Liver (tissue), 10 donors: ENCODE results near the gene OR3A2. TPM values are rescaled to one million over a fixed set of nuclear protein-coding genes. Genes with fewer than 3 reads are reported as not detected.
"Not testable (repeated sequence)": the region's sequence is repeated elsewhere in the genome, so short reads cannot be mapped to it uniquely, and the experiment has no call there.

Experiments
- DNase-seq: peaks from one replicate; pipeline ENCODE4 v3.0.0-alpha.2; 2017; ENCODE audit warnings: low spot score
- H3K27ac ChIP-seq, 2 donors: one replicate each; pipeline ENCODE4 v1.7.0; 2013; ENCODE audit warnings: inconsistent platforms in 2 of 2, low read length in 2 of 2, control low read depth in 1 of 2, low read depth in 1 of 2, mild to moderate bottlenecking in 1 of 2
- H3K27me3 ChIP-seq, 4 donors: one replicate each; pipeline versions ENCODE4 v1.6.1 to v1.7.0; 2013; ENCODE audit warnings: low read length in 3 of 4, inconsistent platforms in 1 of 4, mild to moderate bottlenecking in 1 of 4, moderate library complexity in 1 of 4; ENCODE audit not compliant: control insufficient read depth in 4 of 4, insufficient read depth in 4 of 4
- H3K36me3 ChIP-seq, 4 donors: one replicate each; pipeline versions ENCODE4 v1.6.1 to v1.7.0; 2013; ENCODE audit warnings: low read length in 3 of 4, mild to moderate bottlenecking in 3 of 4, low read depth in 1 of 4, moderate library complexity in 1 of 4; ENCODE audit not compliant: control insufficient read depth in 4 of 4, insufficient read depth in 3 of 4
- H3K4me1 ChIP-seq, 4 donors: one replicate each; pipeline versions ENCODE4 v1.6.1 to v1.7.0; 2013; ENCODE audit warnings: low read length in 3 of 4, mild to moderate bottlenecking in 3 of 4, moderate library complexity in 1 of 4; ENCODE audit not compliant: control insufficient read depth in 4 of 4, insufficient read depth in 4 of 4
- H3K4me3 ChIP-seq, 3 donors: one replicate each; pipeline versions ENCODE4 v1.6.1 to v1.7.0; 2013; ENCODE audit warnings: low read length in 3 of 3, control low read depth in 1 of 3, low read depth in 1 of 3, mild to moderate bottlenecking in 1 of 3
- H3K9ac ChIP-seq, 2 donors: one replicate each; pipeline ENCODE4 v1.7.0; 2013; ENCODE audit warnings: low read length in 2 of 2, mild to moderate bottlenecking in 2 of 2, moderate library complexity in 2 of 2, control low read depth in 1 of 2, low read depth in 1 of 2
- H3K9me3 ChIP-seq, 4 donors: one replicate each; pipeline versions ENCODE4 v1.6.1 to v1.7.0; 2013; ENCODE audit warnings: low read length in 3 of 4; ENCODE audit not compliant: control insufficient read depth in 4 of 4
- WGBS: extraction: QIAGEN DNeasy Blood & Tissue Kit; methylation state at CpG from one replicate; pipeline ENCODE4 v1.1.7; 2013; 5-methylcytosine and 5-hydroxymethylcytosine counted together
- polyA plus RNA-seq, 2 donors: library from polyadenylated mRNA; stranded (reverse) in 1 of 2; unstranded in 1 of 2; fragments of 200-250 nt in 1 of 2; fragments of >200 nt in 1 of 2; fragmentation: Nextera tagmentation in 1 of 2; extraction: Ambion mirVana in 1 of 2; gene quantifications; one replicate each; pipeline versions ENCODE4 v1.2.1 to v1.2.3, GENCODE V29; 2013 to 2015
- small RNA-seq: library from RNA; depleted of rRNA; stranded (forward); fragments of <200 nt; gene quantifications from one replicate; pipeline ENCODE3, GENCODE V24; 2014
- total RNA-seq, 2 donors: library from RNA; depleted of rRNA; stranded (reverse); fragments of >200 nt; gene quantifications; one replicate each; pipeline ENCODE4 v1.2.3, GENCODE V29; 2014
- donor health status: healthy.
- donor health status: healthy.
- donor health status: healthy.
- donor health status: healthy.
- donor health status: healthy.

The OR3A2 gene
- total and polyA plus RNA-seq, 4 donors, result not detected

GRCh38 chr17:3241044-3241443, 145.1 kb downstream of the OR3A2 start:
- H3K27me3 ChIP-seq, H3K4me1 ChIP-seq, H3K9ac ChIP-seq, DNase-seq, H3K36me3 ChIP-seq, H3K27ac ChIP-seq, H3K4me3 ChIP-seq, H3K9me3 ChIP-seq: not testable (repeated sequence)
- no CpG with 5 or more reads among the region's 1 CpG for WGBS

GRCh38 chr17:3238685-3239084, 147.4 kb downstream of the OR3A2 start:
- not testable (repeated sequence) for H3K9ac ChIP-seq, H3K4me3 ChIP-seq, H3K36me3 ChIP-seq, DNase-seq, H3K9me3 ChIP-seq, H3K4me1 ChIP-seq, H3K27ac ChIP-seq, H3K27me3 ChIP-seq
- WGBS, result no CpG with 5 or more reads among the region's 2 CpGs

GRCh38 chr17:3232300-3232699, 153.8 kb downstream of the OR3A2 start:
- not testable (repeated sequence) for H3K4me1 ChIP-seq, H3K27me3 ChIP-seq, H3K9me3 ChIP-seq, H3K4me3 ChIP-seq, DNase-seq, H3K9ac ChIP-seq, H3K27ac ChIP-seq, H3K36me3 ChIP-seq
- WGBS, result 84% methylated on average over 8 of the region's 8 CpGs

Small RNA genes within 50 kb of the gene (small RNA-seq; reads per million reads assigned to genes)
- gene OR1AC1P, result not detected

Other genes with a start within 250 kb of the OR3A2 start
- not detected for gene OR1A2, start 188.8 kb downstream of the OR3A2 start, total RNA-seq
- gene OR1A2, start 188.8 kb downstream of the OR3A2 start, polyA plus RNA-seq, result not detected
- gene OR1A1, start 178.6 kb downstream of the OR3A2 start, total RNA-seq, result not detected
- not detected for gene OR1A1, start 178.6 kb downstream of the OR3A2 start, polyA plus RNA-seq
- not detected for gene OR3A1, start 87.9 kb downstream of the OR3A2 start, total RNA-seq
- gene OR3A1, start 87.9 kb downstream of the OR3A2 start, polyA plus RNA-seq, result not detected
- not detected for gene OR1E1, start 12.1 kb upstream of the OR3A2 start, total RNA-seq
- gene OR1E1, start 12.1 kb upstream of the OR3A2 start, polyA plus RNA-seq, result not detected
- not detected for gene OR3A3, start 25.1 kb upstream of the OR3A2 start, total RNA-seq
- not detected for gene OR3A3, start 25.1 kb upstream of the OR3A2 start, polyA plus RNA-seq
- gene OR1E2, start 47.5 kb upstream of the OR3A2 start, total RNA-seq, result under 1 TPM in 1 of 2 donors, not detected in 1; 0.08 TPM
- gene OR1E2, start 47.5 kb upstream of the OR3A2 start, polyA plus RNA-seq, result not detected
- under 1 TPM; 0.19 to 0.42 TPM for gene SPATA22, start 85.5 kb upstream of the OR3A2 start, total RNA-seq
- under 1 TPM in 1 of 2 donors, not detected in 1; 0.89 TPM for gene SPATA22, start 85.5 kb upstream of the OR3A2 start, polyA plus RNA-seq
- 1 to 10 TPM in 1 of 2 donors, under 1 TPM in 1; 0.89 to 4.7 TPM for gene ASPA, start 89.7 kb upstream of the OR3A2 start, total RNA-seq
- gene ASPA, start 89.7 kb upstream of the OR3A2 start, polyA plus RNA-seq, result 1 to 10 TPM; 1.2 to 2.6 TPM
- gene TRPV3, start 171.5 kb upstream of the OR3A2 start, total RNA-seq, result under 1 TPM; 0.19 to 0.33 TPM
- gene TRPV3, start 171.5 kb upstream of the OR3A2 start, polyA plus RNA-seq, result under 1 TPM; 0.04 to 0.38 TPM
- 10 to 100 TPM in 1 of 2 donors, 1 to 10 TPM in 1; 2.5 to 12.7 TPM for gene TRPV1, start 223.1 kb upstream of the OR3A2 start, total RNA-seq
- gene TRPV1, start 223.1 kb upstream of the OR3A2 start, polyA plus RNA-seq, result 1 to 10 TPM; 3.0 to 3.7 TPM
- gene SHPK, start 249.9 kb upstream of the OR3A2 start, total RNA-seq, result 10 to 100 TPM in 1 of 2 donors, 1 to 10 TPM in 1; 9.3 to 66.6 TPM
- 10 to 100 TPM; 16.5 to 17.4 TPM for gene SHPK, start 249.9 kb upstream of the OR3A2 start, polyA plus RNA-seq